Neural progenitor cell (in vitro differentiated cells): Measurements from ENCODE around the gene PLA2G4F.

Experiments
- EZH2 ChIP-seq: fragments of 200-600 bp; sonication (generic); IDR thresholded peaks from 2 replicates; pipeline ENCODE4 v1.6.1; 2017; ENCODE audit warnings: antibody characterized with exemption, mild to moderate bottlenecking, moderate library complexity
- EZH2phosphoT487 ChIP-seq: fragments of 200-600 bp; sonication (generic); IDR thresholded peaks from 2 replicates; pipeline ENCODE4 v1.6.1; 2017; ENCODE audit warnings: antibody characterized with exemption
- TF ChIP-seq, protein P1 (sequence below): fragments of 200-600 bp; sonication (generic); IDR thresholded peaks from 2 replicates; pipeline ENCODE4 v1.5.1; 2017; ENCODE audit warnings: antibody characterized with exemption, mild to moderate bottlenecking

DNA sequence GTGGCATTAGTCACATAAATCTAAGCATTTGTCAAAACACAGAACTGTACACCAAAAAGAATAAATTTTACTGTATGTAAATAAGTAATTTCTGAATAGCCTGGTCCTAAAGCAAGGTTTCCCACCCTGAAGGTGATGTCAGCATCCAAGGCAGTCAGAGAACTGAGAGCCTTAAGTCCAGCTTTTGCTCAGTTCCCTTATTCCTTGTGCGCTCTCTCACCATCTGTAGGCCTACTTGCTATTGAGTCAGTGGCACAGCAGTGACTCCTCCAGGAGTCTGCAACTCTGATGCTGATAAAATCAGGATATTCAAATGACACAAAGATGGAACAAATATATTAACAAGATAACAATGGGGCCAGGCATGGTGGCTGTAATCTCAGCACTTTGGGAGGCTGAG lies 29.4 kb upstream of the PLA2G4F start:
- TF ChIP-seq, protein P1, sequence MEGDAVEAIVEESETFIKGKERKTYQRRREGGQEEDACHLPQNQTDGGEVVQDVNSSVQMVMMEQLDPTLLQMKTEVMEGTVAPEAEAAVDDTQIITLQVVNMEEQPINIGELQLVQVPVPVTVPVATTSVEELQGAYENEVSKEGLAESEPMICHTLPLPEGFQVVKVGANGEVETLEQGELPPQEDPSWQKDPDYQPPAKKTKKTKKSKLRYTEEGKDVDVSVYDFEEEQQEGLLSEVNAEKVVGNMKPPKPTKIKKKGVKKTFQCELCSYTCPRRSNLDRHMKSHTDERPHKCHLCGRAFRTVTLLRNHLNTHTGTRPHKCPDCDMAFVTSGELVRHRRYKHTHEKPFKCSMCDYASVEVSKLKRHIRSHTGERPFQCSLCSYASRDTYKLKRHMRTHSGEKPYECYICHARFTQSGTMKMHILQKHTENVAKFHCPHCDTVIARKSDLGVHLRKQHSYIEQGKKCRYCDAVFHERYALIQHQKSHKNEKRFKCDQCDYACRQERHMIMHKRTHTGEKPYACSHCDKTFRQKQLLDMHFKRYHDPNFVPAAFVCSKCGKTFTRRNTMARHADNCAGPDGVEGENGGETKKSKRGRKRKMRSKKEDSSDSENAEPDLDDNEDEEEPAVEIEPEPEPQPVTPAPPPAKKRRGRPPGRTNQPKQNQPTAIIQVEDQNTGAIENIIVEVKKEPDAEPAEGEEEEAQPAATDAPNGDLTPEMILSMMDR: no peak
- TF ChIP-seq EZH2phosphoT487: no peak
- no peak for TF ChIP-seq EZH2
